DMS153 (cell line): Measurements from ENCODE around the gene ZNF672.
A peak's percentile ranks its signal among the peaks of the same experiment; 100 is the strongest.
"Not testable (repeated sequence)": the region's sequence is repeated elsewhere in the genome, so short reads cannot be mapped to it uniquely, and the experiment has no call there.

ENCODE experiments used
- DNase-seq: peaks from one replicate; lab custom pipeline; 2025; lab: John Stamatoyannopoulos, UW

ZNF672 gene

GRCh38 chr1:248853663-248854375 is 15.8 kb downstream of the ZNF672 start:
- DNase-seq = no peak

GRCh38 chr1:248855580-248855979 is 17.6 kb downstream of the ZNF672 start:
- no peak for DNase-seq

GRCh38 chr1:248856176-248856575 is 18.2 kb downstream of the ZNF672 start:
- no peak for DNase-seq

GRCh38 chr1:248857201-248857600 is 19.2 kb downstream of the ZNF672 start:
- no peak for DNase-seq

GRCh38 chr1:248857749-248858095 is 19.7 kb downstream of the ZNF672 start:
- no peak for DNase-seq

GRCh38 chr1:248858096-248858890 is 20.3 kb downstream of the ZNF672 start:
- peak; percentile 84 for DNase-seq

- peak; percentile 97 for DNase-seq
These were observed 21.2 kb downstream of the ZNF672 start, which contains the start of gene ZNF692 for GRCh38 chr1:248858891-248859889. TSS of gene ZNF692 (minus strand) at chr1:248859085. CDS start at chr1:248858309, 776 bp downstream.

- DNase-seq = no peak
These were observed 22.0 kb downstream of the ZNF672 start for GRCh38 chr1:248860007-248860406.

GRCh38 chr1:248861616-248862015 is 23.6 kb downstream of the ZNF672 start:
- DNase-seq = no peak

GRCh38 chr1:248862695-248862997 is 24.6 kb downstream of the ZNF672 start:
- no peak for DNase-seq

- DNase-seq = peak; percentile 88
These were observed 25.2 kb downstream of the ZNF672 start for GRCh38 chr1:248862998-248863881.

GRCh38 chr1:248871837-248872401 is 33.9 kb downstream of the ZNF672 start:
- no peak for DNase-seq

GRCh38 chr1:248872752-248873408 is 34.9 kb downstream of the ZNF672 start:
- peak; percentile 76 for DNase-seq

GRCh38 chr1:248873409-248873992 is 35.5 kb downstream of the ZNF672 start:
- DNase-seq = peak; percentile 97

- DNase-seq = peak; percentile 96
These were observed 36.0 kb downstream of the ZNF672 start for GRCh38 chr1:248873993-248874533.

GRCh38 chr1:248881261-248881660 is 43.2 kb downstream of the ZNF672 start:
- no peak for DNase-seq

- DNase-seq = not testable (repeated sequence)
These were observed 44.4 kb downstream of the ZNF672 start for GRCh38 chr1:248882427-248882826.

- DNase-seq = no peak
These were observed 46.7 kb downstream of the ZNF672 start for GRCh38 chr1:248884632-248885295.

GRCh38 chr1:248885646-248886045 is 47.6 kb downstream of the ZNF672 start:
- no peak for DNase-seq
